Endothelial cell of umbilical vein (primary cell): ENCODE results near the gene AJAP1.

Source experiments
- POLR2AphosphoS5 ChIP-seq: IDR thresholded peaks from 2 replicates; pipeline ENCODE4 v1.6.1; 2012; ENCODE audit warnings: low read depth, mild to moderate bottlenecking, control low read depth, low read length, moderate library complexity; ENCODE audit not compliant: insufficient read depth
- TF ChIP-seq, protein P1 (sequence below): IDR thresholded peaks from 2 replicates; pipeline ENCODE4 v1.6.1; 2011; ENCODE audit not compliant: insufficient read depth, insufficient read length
- TF ChIP-seq, protein P2 (sequence below), 2 donors: IDR thresholded peaks; 1 replicate in 1 of 2; 2 replicates in 1 of 2; pipeline ENCODE4 v1.5.1; 2011; ENCODE audit warnings: low read length in 2 of 2, mild to moderate bottlenecking in 2 of 2, moderate library complexity in 2 of 2, control low read depth in 1 of 2, inconsistent platforms in 1 of 2, low read depth in 1 of 2; ENCODE audit not compliant: insufficient read depth in 1 of 2; ENCODE audit errors: extremely low read depth in 1 of 2

DNA sequence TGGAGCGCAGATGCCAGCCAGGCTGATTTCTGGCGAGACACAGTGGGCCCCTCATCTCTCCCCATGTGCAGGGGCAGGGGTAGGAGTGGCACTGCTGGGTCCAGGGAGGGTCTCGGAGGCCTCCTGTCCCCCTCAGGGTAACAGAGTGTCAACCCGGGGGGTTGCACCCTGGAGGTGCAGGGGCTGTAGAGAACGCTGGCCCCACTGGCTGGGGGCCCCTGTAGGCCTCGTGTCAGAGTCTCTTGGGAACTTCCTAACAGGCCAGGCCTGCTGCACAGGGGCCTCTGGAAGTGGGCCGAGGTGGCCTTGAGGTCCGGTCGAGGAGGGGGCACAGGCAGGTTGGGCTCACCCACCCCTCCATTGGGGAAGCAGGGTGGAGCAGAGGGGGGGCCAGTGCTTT, 38.9 kb upstream of the AJAP1 start:
- no peak for TF ChIP-seq POLR2AphosphoS5
- TF ChIP-seq, protein P1, sequence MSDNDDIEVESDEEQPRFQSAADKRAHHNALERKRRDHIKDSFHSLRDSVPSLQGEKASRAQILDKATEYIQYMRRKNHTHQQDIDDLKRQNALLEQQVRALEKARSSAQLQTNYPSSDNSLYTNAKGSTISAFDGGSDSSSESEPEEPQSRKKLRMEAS, result no peak
- TF ChIP-seq, protein P2, sequence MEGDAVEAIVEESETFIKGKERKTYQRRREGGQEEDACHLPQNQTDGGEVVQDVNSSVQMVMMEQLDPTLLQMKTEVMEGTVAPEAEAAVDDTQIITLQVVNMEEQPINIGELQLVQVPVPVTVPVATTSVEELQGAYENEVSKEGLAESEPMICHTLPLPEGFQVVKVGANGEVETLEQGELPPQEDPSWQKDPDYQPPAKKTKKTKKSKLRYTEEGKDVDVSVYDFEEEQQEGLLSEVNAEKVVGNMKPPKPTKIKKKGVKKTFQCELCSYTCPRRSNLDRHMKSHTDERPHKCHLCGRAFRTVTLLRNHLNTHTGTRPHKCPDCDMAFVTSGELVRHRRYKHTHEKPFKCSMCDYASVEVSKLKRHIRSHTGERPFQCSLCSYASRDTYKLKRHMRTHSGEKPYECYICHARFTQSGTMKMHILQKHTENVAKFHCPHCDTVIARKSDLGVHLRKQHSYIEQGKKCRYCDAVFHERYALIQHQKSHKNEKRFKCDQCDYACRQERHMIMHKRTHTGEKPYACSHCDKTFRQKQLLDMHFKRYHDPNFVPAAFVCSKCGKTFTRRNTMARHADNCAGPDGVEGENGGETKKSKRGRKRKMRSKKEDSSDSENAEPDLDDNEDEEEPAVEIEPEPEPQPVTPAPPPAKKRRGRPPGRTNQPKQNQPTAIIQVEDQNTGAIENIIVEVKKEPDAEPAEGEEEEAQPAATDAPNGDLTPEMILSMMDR (IDR thresholded peaks at IDR 0.05; ENCODE audit: extremely low read depth in 1 of 2, insufficient read depth in 1 of 2, low read depth in 1 of 2, low read length in 2 of 2), result no peak
